ENCODE data around the gene MRPL41.
"Not testable (repeated sequence)": the region's sequence is repeated elsewhere in the genome, so short reads cannot be mapped to it uniquely, and the experiment has no call there.

Gene MRPL41

GRCh38 chr9:137522746-137523455, 28.8 kb upstream of the MRPL41 start:
- no peak for DNase-seq

GRCh38 chr9:137524161-137524980, 27.3 kb upstream of the MRPL41 start:
- no peak for DNase-seq

GRCh38 chr9:137524981-137525317, 26.7 kb upstream of the MRPL41 start:
- DNase-seq = no peak

GRCh38 chr9:137530331-137530730, 21.3 kb upstream of the MRPL41 start:
- DNase-seq = no peak

GRCh38 chr9:137531099-137531765, 20.4 kb upstream of the MRPL41 start:
- no peak for DNase-seq

- DNase-seq = not testable (repeated sequence)
These were observed 18.7 kb upstream of the MRPL41 start for GRCh38 chr9:137532891-137533468.

GRCh38 chr9:137534256-137535119, 17.2 kb upstream of the MRPL41 start:
- DNase-seq = peak; percentile 86

GRCh38 chr9:137535120-137535428, 16.6 kb upstream of the MRPL41 start:
- no peak for DNase-seq

- DNase-seq = not testable (repeated sequence)
These were observed 15.0 kb upstream of the MRPL41 start for GRCh38 chr9:137536594-137537131.

- DNase-seq = no peak
These were observed 13.6 kb upstream of the MRPL41 start for GRCh38 chr9:137538058-137538457.

- DNase-seq = no peak
These were observed 11.1 kb upstream of the MRPL41 start for GRCh38 chr9:137540536-137540935.

- no peak for DNase-seq
These were observed 9.2 kb upstream of the MRPL41 start for GRCh38 chr9:137542486-137542885.

- DNase-seq = no peak
These were observed 8.3 kb upstream of the MRPL41 start for GRCh38 chr9:137543237-137543963.

- no peak for DNase-seq
These were observed 7.4 kb upstream of the MRPL41 start for GRCh38 chr9:137544176-137544760.

- DNase-seq = no peak
These were observed 6.6 kb upstream of the MRPL41 start for GRCh38 chr9:137545123-137545522.

GRCh38 chr9:137547687-137548543, 3.8 kb upstream of the MRPL41 start:
- DNase-seq = no peak

- DNase-seq = peak; percentile 86
These were observed 1.5 kb upstream of the MRPL41 start, which contains the start of gene PNPLA7 for GRCh38 chr9:137550231-137550621. Gene PNPLA7, minus strand, starts transcription at chr9:137550402. Its CDS starts 205 bp downstream, at chr9:137550197.

- not testable (repeated sequence) for DNase-seq
These were observed 768 bp upstream of the MRPL41 start for GRCh38 chr9:137550958-137551263.

- peak; percentile 28 for DNase-seq
These were observed 516 bp downstream of the MRPL41 start for GRCh38 chr9:137552022-137552768.
